IPS-NIHi11 (cell line): Measurements from ENCODE around the gene HCST.
"Not testable (repeated sequence)": the region's sequence is repeated elsewhere in the genome, so short reads cannot be mapped to it uniquely, and the experiment has no call there.

Source experiments
- DNase-seq: peaks from one replicate; pipeline ENCODE4 v3.0.0; 2012; ENCODE audit warnings: mixed read lengths, low spot score

HCST gene

DNA sequence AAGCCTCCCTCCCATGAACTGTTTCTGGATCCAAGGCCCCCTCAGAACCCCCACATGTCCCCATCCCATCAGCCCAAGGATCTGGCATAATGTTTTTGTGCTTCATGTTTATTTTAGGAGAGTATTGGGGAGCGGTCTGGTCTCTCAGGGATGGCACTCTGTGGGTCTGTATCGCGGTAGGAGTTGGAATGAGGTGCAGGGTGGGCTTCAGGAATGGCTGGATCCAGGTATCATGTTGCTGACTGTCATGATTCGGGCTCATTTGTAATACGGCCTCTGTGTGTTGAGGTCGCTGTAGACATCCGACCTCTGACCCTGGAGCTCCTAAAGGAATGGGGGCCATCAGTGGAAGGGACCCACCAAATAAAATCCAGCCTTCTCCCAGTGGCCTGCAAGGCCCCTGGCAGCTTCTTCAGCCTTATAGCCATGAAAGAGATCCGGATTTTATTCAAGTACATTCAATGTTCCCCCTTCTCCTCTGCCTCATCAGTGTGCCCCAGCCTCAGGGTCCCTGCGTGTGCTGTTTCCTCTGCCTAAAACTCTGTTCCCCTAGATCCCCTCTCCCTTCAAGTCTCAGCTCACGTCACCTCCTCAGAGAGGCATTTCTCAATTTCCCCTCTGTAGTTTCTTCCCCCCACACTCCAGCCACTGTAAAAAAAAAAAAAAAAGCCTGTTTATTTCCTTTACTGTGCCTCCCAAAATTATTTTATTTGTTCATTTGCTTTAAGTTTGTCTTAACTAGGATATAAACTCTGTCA, 2.2 kb downstream of the HCST start:
- no peak for DNase-seq

DNA sequence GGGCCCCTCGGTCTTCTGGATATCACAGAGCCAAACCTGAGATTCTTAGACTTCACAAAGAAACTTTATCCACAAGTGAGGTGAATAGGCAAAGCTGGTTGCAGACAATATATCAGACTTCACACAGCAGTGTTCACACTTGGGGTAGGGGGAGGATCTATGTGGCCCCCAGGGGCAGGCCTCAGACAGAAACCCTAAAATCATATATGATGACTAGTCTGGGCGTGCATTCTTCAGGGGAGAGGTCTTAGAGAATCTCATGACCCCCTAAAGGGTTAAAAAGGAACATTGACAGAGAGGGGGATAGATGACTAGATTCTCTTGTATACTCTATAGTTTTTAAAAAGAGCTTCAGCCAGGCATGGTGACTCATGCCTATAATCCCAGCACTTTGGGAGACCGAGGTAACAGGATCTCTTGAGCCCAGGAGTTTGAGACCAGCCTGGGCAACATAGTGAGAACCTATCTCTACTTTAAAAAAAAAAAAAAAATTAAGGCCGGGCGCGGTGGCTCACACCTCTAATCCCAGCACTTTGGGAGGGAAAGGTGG, 2.9 kb downstream of the HCST start:
- no peak for DNase-seq

DNA sequence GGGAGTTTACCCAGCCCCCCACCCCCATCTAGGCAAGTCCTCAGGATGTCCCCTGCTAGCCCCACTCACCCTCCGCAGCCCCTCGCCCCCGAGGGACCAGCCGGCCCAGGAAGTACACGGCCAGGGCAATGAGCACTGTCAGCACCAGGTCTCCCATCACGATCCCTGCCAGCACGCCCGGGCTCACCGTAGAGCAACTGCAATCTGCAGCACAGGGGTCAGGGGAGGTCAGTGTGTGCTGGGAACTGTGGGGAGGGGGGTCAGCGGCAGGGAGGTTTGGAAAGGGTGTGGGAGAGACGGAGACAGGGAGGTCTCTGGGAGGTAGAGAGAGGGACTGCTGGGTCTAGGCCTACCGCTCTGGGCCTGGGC, 5.0 kb downstream of the HCST start:
- DNase-seq = no peak

DNA sequence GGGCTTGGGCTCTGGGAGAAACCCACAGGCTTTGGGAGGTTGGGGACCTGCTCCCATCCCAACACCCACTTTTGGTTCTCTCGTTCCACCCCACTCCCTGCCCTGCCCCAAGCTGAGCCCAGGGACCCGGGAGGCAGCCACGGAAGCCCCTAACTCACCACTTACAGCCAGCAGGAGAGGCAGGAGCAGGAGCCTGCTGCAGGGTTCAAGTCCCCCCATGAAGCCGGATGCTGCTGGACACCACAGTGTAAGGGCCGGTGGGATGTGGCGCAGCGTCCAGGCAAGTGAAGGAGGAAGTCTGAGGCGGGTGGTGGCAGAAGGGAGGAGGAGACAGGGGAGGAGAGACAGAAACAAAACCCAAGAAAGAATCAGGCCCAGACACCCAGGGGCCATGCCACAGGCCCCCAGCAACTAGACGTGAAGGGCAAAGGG, 5.7 kb downstream of the HCST start, which contains the start of gene TYROBP:
Gene TYROBP (minus strand): TSS at position 286 of the 432 bp plus-strand sequence. CDS start 67 bp downstream, at position 219.
- no peak for DNase-seq

DNA sequence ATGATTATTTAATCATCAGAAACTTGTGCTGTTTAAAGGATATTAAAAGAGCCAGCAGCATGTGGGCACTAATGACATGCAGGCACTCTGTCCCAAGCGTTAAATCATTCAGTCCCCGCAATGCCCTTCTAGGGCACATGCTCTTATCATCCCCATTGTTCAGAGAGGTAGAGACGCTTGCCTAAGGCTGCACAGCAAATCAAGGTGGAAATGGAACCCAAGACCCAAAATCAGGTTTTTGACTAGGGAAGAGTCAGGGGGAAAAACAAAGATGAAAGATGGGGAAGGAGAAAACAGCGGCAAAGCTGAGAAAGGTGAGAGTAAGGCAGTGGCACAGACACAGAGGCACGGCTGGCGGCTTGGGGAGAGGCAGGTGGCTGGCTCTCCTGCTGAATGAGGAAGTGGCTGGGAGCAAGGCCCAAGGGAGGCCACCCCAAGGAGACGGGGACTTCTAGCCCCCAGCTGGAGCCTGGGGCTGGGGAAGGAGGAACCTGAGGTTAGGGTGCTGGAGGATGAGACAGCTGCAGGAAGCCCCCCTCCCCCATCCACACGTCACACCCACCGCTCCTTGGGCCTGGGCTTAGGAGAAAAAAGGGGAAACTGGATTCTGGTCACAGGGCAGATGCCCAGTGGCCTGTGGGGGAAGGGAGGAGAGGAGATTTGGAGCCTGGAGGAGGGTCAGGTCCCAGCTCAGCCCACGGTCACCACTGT, 6.8 kb downstream of the HCST start:
- DNase-seq = no peak

DNA sequence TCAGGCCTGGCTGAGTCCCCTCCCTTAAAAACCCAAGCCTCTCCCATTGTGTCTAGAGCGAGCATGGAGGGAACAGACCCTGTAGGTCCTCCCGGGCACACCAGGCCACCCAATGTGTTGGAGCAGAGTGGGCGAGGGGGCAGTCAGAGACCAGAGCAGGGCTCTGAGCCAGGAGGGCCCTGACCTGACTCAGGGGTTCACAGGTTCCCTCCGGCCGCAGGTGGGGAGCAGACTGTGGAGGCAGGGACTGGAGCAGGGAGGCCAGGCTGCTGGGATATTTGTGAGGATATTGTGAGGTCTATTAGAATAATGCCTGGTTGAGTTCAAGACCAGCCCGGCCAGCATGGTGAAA, 7.3 kb downstream of the HCST start:
- no peak for DNase-seq

DNA sequence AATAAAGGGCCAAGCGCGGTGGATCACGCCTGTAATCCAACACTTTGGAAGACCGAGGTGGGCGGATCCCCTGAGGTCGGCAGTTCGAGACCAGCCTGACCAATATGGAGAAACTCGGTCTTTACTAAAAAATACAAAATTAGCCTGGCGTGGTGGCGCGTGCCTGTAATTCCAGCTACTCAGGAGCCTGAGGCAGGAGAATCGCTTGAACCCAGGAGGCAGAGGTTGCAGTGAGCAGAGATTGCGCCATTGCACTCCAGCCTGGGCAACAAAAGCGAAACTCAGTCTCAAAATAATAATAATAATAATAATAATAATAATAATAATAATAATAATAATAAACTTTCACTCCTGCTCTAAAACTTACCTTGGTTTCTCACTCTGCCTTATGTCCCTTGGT, 8.0 kb downstream of the HCST start:
- DNase-seq = not testable (repeated sequence)

DNA sequence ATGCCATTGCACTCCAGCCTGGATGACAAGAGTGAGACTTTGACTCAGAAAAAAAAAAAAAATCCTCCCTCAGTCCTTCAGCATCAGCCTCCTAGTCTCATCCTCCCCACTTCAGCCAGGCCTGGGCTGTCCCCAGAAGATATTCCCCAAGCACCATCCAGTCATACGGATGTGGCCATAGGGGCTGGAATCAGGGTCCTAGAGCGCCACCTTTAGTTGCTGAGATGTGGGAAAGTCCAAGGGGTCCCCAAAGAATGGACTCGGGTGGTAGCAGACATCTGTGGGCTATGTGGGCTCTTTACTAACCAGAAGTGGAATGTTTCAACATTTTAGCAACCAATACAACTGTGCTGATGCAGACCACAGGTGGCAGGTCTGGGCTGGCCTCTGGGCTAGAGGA, 8.8 kb downstream of the HCST start:
- no peak for DNase-seq

DNA sequence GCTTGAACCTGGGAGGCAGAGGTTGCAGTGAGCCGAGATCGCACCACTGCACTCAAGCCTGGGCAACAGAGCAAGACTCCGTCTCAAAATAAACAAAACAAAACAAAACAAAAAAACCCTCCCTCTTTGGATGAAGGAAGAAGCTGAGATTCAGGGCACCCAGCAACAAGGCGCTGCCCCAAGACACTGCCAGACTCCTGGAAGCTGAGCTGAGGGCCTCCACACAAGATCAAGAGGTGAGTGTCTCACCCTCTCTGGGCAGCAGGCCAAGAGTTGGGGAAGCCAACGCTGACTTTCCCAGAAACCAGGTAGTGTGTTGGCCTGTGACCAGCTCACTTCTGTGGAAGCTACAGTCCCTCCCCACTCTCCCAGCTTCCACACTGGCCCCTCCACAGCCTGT, 9.5 kb downstream of the HCST start:
- DNase-seq = no peak

DNA sequence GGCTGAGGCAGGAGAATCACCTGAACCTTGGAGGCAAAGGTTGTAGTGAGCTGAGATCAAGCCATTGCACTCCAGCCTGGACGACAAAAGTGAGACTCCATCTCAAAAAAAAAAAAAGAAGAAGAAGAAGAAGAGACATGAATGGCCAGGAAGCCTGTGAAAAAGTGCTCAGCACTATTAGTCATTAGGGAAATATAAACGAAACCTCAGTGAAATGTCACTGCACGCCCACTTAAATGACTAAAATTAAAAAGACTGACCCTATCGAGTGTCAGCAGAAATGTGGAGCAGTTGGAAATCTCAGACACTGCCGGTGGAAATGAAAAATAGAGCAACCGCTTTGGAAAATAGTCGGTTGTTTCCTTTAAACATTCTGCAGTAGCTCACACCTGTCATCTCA, 11.3 kb downstream of the HCST start:
- no peak for DNase-seq

DNA sequence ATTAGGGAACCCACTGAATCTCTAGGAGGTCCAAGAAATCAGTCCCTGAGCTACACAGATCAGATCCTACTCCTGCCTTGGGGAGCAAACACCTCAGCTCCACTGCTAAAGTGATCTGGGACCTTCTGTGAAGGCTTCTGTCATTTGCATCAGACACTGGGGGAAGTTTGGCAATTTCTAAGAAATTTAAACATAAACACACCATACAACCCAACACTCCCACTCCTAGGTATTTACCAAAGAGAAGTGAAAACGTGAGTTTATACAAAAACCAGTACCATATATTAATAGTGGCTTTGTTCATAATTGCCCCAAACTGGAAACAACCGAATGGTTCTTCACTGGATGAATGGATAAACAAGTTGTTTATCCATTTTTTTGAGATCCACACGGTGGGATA, 13.1 kb downstream of the HCST start:
- DNase-seq = no peak

DNA sequence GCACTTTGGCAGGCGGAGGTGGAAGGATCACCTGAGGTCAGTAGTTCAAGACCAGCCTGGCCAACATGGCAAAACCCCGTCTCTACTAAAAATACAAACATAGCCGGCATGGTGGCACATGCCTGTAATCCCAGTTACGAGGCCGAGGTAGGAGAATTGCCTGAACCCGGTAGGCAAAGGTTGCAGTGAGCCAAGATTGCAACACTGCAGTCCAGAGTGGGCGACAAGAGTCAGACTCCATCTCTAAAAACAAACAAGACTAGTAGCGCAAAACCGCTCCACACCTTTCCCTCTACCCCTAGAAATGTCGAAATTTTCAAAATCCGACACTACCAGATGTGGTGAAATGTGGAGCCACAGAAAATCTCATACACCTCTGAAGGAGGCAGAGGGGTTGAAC, 17.0 kb downstream of the HCST start:
- DNase-seq = no peak

DNA sequence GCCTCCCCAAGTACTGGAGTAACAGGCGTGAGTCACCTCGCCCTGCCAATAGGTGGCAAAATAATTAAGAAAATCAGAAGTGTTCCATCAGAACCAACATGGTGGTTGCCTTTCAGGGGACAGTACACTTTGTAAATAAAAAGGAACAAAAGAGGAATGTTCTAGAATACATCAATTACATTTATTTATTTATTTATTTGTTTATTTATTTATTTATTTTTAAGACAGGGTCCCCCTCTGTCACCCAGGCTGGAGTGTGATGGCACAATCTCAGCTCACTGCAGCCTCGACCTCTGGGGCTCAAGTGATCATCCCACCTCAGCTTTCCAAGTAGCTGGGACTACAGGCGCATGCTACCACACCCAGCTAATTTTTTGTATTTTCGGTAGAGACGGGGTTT, 18.7 kb downstream of the HCST start:
- no peak for DNase-seq

DNA sequence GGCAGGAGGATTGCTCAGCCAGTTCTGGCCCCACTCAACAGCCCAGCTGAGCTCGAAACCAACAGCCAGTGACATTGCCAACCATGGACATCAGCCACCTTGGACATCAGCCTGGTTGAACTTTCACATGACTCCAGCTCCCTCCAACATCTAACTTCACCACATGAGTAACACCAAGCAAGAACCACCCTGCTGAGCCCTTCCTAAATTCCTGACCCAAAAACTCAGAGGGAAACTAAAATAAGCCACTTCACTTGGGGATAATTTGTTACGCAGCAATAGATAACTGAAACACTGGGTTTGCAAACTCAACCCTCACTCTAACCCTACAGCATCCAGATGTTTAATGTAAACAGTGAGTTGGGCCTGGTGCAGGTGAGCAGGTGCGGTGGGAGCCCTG, 23.2 kb downstream of the HCST start:
- no peak for DNase-seq

DNA sequence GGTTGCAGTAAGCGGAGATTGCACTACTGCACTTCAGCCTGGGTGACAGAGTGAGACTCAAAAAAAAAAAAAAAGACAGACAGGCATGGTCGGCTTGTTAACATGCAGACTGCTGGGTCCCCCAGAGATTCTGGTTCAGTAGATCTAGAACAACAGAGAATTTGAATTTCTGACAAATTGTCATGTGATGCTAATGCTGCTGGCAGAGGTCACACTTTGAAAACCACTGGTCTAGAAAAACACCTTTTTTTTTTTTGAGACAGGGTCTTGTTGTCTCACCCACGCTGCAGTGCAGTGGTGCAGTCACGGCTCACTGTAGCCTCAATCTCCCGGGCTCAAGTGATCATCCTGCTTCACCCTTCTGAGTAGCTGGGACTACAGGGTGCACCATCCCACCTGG, 26.2 kb downstream of the HCST start:
- no peak for DNase-seq

DNA sequence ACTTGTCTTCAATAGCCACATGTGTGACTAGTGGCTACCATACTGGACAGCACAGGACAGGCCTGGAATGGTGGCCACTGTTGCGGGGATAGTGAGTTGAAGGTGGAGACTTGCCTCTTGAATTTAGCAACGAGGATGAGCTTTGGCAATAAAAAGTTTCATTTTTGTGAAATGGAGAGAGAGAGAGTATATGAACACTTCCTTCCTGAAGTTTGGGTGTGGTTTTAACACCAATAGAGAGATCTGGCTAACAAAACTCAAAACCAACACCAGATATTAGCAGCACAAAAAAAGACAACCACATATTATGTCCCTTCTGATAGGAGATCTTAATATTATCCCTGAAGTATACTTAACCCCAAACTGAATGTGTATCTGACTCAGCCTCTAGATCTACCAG, 27.5 kb downstream of the HCST start:
- no peak for DNase-seq

DNA sequence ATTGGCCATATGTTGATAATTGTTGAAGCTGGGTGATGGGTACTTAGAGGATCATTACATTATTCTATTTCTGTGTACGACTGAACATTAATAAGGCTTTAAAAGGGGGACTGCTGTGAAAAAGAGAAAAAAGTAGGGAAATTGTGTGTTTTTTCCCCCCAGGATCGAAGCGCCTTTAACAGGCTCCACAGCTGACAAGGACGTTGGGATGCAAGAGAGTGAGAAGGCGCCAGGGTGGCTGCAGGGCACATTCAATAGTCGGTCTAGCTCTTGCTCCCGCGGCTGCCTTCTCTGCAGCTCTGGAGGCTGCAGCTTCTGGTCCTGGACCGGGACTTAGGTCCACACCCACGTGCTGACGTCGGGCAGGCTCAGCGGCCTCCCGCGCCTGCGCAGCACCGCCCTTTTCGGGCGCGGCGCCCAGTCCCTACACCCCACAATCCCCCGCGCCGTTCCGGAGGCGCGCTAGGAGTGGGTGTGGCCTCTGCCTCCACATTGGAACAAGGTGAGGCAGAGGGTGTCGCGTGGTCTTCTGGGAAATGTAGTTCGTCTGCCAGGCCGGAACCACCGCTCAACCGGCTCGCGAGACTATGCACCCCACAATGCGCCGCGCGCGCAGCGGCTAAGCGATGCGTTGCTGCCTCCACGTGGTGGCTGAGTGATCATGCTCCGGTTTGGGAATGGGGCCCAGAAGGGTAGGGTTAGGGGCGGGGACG, 29.0 kb downstream of the HCST start:
- peak; percentile 97 for DNase-seq

DNA sequence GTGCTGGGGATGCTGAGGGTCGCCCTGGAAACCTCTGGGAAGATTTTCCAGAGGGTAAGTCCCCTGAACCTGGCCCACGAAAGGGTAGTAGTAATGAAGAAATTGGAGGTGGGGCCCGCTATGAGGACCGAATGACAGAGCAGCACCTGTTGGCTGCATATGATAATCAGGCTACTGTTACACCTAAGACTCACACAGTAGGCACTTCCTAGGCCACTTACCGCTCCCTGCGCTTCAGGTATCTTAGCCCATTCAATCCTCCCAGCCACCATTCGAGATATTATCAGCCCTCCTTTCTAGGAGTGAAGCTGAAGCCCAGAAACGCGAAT, 29.5 kb downstream of the HCST start:
- no peak for DNase-seq

DNA sequence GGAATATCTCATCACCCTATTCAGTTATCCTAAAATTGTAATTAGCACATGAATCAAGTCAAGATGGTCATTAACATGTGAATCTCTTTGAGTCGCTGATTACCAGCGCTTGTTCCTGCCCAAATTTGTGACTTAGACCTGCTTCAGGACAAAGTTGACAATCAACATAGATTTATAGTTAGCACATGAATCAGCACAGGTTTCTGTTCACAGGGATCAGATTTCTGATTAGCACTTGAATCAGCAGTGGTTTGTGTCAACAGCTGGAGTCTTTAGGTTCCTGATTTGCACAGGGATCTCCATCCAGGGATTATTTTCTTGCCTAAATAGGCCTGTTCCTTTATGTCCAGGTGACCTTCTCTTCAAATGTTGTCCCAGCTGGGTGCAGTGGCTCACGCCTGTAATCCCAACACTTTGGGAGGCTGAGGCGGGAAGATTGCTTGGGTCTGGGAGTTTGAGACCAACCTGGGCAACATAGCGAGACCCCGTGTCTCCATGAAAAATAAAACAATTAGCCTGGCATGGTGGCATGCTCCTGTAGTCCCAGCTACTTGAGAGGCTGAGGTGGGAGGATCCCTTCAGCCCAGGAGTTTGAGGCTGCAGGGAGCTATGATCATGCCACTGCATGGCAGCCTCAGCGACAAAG, 30.1 kb downstream of the HCST start:
- DNase-seq = no peak

DNA sequence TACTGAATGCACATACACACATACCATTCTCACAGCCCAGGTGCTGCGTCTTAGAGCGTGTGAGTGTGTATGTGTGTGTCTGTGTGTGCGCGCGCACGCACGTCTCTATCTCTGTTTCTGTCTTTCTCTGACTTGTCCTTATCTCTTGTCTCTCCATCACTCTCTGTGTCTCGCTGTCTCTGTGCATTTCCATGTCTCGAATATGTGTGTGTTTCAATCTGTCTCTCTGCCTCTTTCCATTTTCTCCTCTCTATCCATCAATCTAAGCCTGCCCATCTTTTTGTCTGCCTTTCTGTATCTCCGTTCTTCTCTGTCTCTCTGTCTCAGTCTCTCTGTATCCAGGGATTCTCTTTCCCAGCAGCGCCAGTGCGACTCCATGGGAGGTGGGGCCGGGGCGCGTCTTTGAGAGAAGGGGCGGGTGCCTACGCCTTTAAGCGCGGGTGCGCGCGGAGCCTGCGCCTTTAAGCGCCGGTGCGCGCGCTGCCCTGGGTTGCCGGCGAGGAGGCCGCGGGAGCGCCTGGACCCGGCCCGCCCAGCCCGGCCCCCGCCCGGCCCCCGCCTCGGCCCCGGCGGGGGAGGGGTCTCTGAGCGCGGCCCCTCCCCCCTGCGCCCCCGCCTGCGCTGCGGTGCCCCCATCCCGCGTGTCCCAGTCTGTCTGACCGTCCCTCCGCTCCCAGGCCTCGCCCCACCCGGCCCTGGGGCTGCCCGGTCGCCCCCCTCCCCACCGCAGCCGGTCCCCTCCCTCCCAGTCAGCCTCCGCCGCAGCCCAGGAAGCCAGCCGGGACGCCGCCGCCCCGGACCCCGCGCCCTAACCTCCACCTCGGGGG, 33.8 kb downstream of the HCST start, which contains the start of gene LRFN3:
Gene LRFN3 (plus strand): TSS at position 464 of the 827 bp plus-strand sequence. CDS start 3,052 bp downstream, outside the sequence.
- DNase-seq = peak; percentile 91

DNA sequence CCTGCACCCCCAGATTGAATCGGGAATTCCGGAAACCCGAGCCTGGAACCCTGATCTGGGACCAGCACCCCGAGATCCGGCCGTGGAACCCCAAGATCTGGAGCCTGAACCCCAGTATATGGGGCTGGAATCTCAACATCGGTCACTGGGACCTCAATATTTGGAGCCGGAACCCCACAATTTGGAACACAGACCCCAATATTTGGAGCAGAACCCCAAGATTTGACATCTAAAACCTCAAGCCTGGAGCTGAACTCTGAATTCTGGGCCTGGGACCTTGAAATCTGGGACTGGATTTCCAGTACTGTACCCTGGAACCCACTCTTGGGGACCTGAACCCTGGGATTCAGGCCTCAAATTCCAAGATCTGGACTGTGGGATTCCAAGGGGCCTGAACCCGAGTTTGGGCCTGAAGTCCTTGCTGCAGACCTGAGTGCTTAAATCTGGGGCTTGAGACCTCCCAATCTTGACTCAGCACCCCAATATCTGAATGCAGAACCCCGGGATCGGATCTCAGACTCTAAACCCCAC, 34.5 kb downstream of the HCST start:
- DNase-seq = no peak
